ENCODE results near the gene CHCHD4.

Gene CHCHD4

GRCh38 chr3:14150078-14150477 is 25.4 kb upstream of the CHCHD4 start:
- no peak overlapping the region for H3K4me3 ChIP-seq (ENCODE audit: low read depth, low read length)

- no peak overlapping the region for H3K4me3 ChIP-seq (ENCODE audit: low read depth, low read length)
Observed at GRCh38 chr3:14148041-14148985, 23.6 kb upstream of the CHCHD4 start.

- no peak overlapping the region for H3K4me3 ChIP-seq (ENCODE audit: low read depth, low read length)
Observed at GRCh38 chr3:14147617-14148016, 22.9 kb upstream of the CHCHD4 start.

GRCh38 chr3:14147066-14147435 is 22.4 kb upstream of the CHCHD4 start:
- H3K4me3 ChIP-seq (ENCODE audit: low read depth, low read length): no peak overlapping the region

GRCh38 chr3:14146381-14147065 is 21.9 kb upstream of the CHCHD4 start:
- no peak overlapping the region for H3K4me3 ChIP-seq (ENCODE audit: low read depth, low read length)

GRCh38 chr3:14145670-14146380 is 21.2 kb upstream of the CHCHD4 start:
- H3K4me3 ChIP-seq (ENCODE audit: low read depth, low read length): no peak overlapping the region

- H3K4me3 ChIP-seq (ENCODE audit: low read depth, low read length): no peak overlapping the region
Observed at GRCh38 chr3:14145236-14145635, 20.6 kb upstream of the CHCHD4 start.

GRCh38 chr3:14144423-14145075 is 19.9 kb upstream of the CHCHD4 start:
- no peak overlapping the region for H3K4me3 ChIP-seq (ENCODE audit: low read depth, low read length)

- no peak overlapping the region for H3K4me3 ChIP-seq (ENCODE audit: low read depth, low read length)
Observed at GRCh38 chr3:14143271-14144225, 18.9 kb upstream of the CHCHD4 start.

GRCh38 chr3:14142567-14143270 is 18.0 kb upstream of the CHCHD4 start:
- H3K4me3 ChIP-seq (ENCODE audit: low read depth, low read length): no peak overlapping the region

GRCh38 chr3:14141602-14142341 is 17.1 kb upstream of the CHCHD4 start:
- no peak overlapping the region for H3K4me3 ChIP-seq (ENCODE audit: low read depth, low read length)

GRCh38 chr3:14141144-14141543 is 16.5 kb upstream of the CHCHD4 start:
- H3K4me3 ChIP-seq (ENCODE audit: low read depth, low read length): no peak overlapping the region

GRCh38 chr3:14140668-14141067 is 16.0 kb upstream of the CHCHD4 start:
- no peak overlapping the region for H3K4me3 ChIP-seq (ENCODE audit: low read depth, low read length)

- no peak overlapping the region for H3K4me3 ChIP-seq (ENCODE audit: low read depth, low read length)
Observed at GRCh38 chr3:14139771-14140170, 15.1 kb upstream of the CHCHD4 start.

GRCh38 chr3:14138878-14139655 is 14.4 kb upstream of the CHCHD4 start:
- no peak overlapping the region for H3K4me3 ChIP-seq (ENCODE audit: low read depth, low read length)

- H3K4me3 ChIP-seq (ENCODE audit: low read depth, low read length): no peak overlapping the region
Observed at GRCh38 chr3:14138109-14138877, 13.6 kb upstream of the CHCHD4 start.

GRCh38 chr3:14137445-14137844 is 12.8 kb upstream of the CHCHD4 start:
- H3K4me3 ChIP-seq (ENCODE audit: low read depth, low read length): no peak overlapping the region

Measured in iPS-11a (cell line).